Endothelial cell (in vitro differentiated cells): ENCODE results near the gene AGFG1. TPM values are rescaled to one million over a fixed set of nuclear protein-coding genes. Genes with fewer than 3 reads are reported as not detected.

Experiments used
- DNase-seq: peaks from one replicate; pipeline ENCODE4 v3.0.0; 2021; ENCODE audit warnings: low spot score
- H3K27ac Mint-ChIP-seq: one replicate; pipeline ENCODE4 v1.8.0; 2021; ENCODE audit warnings: mixed read lengths, inconsistent platforms; ENCODE audit not compliant: unreplicated experiment
- H3K27me3 Mint-ChIP-seq: one replicate; pipeline ENCODE4 v1.8.0; 2021; ENCODE audit warnings: mild to moderate bottlenecking, moderate library complexity, mixed read lengths, inconsistent platforms; ENCODE audit not compliant: unreplicated experiment
- H3K36me3 Mint-ChIP-seq: one replicate; pipeline ENCODE4 v1.8.0; 2021; ENCODE audit warnings: mild to moderate bottlenecking, low read depth, mixed read lengths, inconsistent platforms; ENCODE audit not compliant: unreplicated experiment
- H3K4me1 Mint-ChIP-seq: one replicate; pipeline ENCODE4 v1.8.0; 2021; ENCODE audit warnings: mild to moderate bottlenecking, mixed read lengths, inconsistent platforms; ENCODE audit not compliant: unreplicated experiment
- H3K4me3 Mint-ChIP-seq: one replicate; pipeline ENCODE4 v1.8.0; 2021; ENCODE audit warnings: mild to moderate bottlenecking, mixed read lengths, inconsistent platforms; ENCODE audit not compliant: unreplicated experiment
- H3K9me3 Mint-ChIP-seq: one replicate; pipeline ENCODE4 v1.8.0; 2021; ENCODE audit warnings: mixed read lengths, inconsistent platforms; ENCODE audit not compliant: unreplicated experiment
- total RNA-seq: library from RNA; stranded (reverse); fragmentation: NEBNext Ultra II Directional; extraction: Animal tissue kit (Norgen Biotek cat#: 25700); gene quantifications from one replicate; pipeline ENCODE4 v1.2.1, GENCODE V29; 2021; ENCODE audit not compliant: unreplicated experiment
- TF ChIP-seq, protein P1 (sequence below): fragments of 200-600 bp; sonication (generic); IDR thresholded peaks from one replicate; pipeline ENCODE4 v1.5.0; 2021; ENCODE audit warnings: antibody characterized with exemption; ENCODE audit not compliant: unreplicated experiment

The AGFG1 gene
- total RNA-seq, 1 donor from 2014 or later: 70.9 TPM

DNA sequence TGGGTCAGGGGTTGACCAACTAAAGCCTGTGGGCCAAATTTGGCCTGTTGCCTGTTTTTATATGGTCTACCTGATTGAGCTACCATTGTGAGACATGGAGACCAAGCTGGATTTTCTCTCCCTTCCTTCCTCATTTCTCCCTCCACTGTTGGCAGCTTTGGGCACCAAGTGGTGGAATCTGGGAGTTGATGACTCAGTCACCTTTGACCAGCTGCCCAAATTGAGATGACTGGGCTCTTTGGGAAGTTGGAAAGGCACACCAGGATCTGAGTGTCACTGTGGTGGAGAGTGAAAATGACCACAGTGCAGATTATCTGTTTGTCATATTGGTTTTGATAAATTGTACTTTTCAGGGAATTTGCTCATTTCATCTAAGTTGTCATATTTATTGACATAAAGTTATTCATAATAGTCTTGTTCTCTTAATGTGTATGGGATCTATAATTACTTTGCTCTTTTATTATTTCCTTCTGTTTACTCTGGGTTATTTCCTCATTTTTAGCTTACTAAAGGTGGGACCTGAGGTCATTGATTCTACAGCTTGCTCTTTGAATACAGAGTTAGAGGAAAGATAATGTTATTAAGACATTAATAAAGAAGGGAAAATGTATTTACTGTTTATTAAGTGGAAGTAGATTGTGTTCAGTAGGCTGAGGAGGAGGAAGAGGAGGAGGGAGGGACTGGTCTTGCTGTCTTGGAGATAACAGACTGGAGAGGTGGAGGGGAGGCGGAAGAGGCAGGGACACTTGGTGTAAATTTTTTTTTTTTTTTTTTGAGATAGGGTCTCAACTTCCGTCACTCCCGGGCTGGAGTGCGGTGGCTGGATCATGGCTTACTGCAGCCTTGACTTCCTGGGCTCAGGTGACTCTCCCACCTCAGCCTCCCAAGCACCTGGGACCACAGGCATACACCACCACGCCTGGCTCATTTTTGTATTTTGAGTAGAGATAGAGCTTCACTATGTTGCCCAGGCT lies 31.8 kb downstream of the AGFG1 start:
- Mint-ChIP-seq H3K4me1 (peaks cover 20% of the 10 kb centered on the region), H3K4me3 (no peak overlapping the region), H3K36me3 (no peaks in the 10 kb centered on the region), H3K27ac (peak overlapping the region; percentile 42), H3K9me3 (no peaks in the 10 kb centered on the region), H3K27me3 (peaks cover 3% of the 10 kb centered on the region)
- DNase-seq: no peak
- TF ChIP-seq, protein P1, sequence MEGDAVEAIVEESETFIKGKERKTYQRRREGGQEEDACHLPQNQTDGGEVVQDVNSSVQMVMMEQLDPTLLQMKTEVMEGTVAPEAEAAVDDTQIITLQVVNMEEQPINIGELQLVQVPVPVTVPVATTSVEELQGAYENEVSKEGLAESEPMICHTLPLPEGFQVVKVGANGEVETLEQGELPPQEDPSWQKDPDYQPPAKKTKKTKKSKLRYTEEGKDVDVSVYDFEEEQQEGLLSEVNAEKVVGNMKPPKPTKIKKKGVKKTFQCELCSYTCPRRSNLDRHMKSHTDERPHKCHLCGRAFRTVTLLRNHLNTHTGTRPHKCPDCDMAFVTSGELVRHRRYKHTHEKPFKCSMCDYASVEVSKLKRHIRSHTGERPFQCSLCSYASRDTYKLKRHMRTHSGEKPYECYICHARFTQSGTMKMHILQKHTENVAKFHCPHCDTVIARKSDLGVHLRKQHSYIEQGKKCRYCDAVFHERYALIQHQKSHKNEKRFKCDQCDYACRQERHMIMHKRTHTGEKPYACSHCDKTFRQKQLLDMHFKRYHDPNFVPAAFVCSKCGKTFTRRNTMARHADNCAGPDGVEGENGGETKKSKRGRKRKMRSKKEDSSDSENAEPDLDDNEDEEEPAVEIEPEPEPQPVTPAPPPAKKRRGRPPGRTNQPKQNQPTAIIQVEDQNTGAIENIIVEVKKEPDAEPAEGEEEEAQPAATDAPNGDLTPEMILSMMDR: no peak

DNA sequence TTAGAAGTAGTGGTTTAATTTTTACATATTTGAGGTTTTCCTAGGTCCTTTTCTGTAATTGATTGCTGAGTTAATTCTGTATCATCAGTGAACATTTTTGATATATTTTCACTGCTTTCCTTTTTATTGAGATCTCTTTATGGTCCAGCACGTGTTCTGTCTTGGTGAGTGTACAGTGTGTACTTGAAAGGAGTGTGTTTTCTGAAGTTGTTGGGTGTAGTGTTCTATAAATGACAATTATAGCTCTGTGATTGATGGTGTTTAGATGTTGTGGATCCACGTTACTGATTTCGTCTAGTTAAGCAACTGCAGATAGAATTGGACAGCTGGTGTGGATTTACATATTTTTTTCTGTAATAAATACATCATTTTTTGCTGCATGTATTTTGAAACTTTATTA lies 32.7 kb downstream of the AGFG1 start:
- TF ChIP-seq, protein P1: no peak
- H3K9me3 Mint-ChIP-seq: no peaks in the 10 kb centered on the region
- H3K4me3 Mint-ChIP-seq: no peak overlapping the region
- peaks cover 26% of the 10 kb centered on the region for H3K4me1 Mint-ChIP-seq
- peak overlapping the region; percentile 11 for H3K27ac Mint-ChIP-seq
- DNase-seq: no peak
- peaks cover 3% of the 10 kb centered on the region for H3K27me3 Mint-ChIP-seq
- H3K36me3 Mint-ChIP-seq: no peaks in the 10 kb centered on the region

DNA sequence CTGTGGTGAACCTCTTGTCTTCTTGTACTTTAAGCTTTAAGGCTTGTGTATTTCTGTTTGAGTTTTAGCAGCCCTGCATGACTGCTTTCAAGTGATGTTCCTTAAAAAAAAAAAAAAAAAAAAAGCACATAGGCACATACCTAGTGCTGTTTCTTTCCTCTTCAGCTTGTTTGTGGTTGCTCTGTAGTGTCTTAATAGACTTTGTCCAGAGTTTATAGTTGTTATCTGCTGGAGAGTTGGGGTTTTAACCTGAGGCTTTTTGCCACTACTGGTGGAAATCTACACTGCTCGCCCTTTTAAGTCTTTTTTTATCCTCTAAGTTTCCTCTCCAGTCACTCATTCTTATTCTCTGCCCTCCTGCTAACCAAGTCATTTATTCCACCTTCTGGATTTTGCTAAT lies 34.5 kb downstream of the AGFG1 start:
- Mint-ChIP-seq H3K9me3 (no peaks in the 10 kb centered on the region), H3K27ac (peak overlapping the region; percentile 55), H3K4me1 (peaks cover 44% of the 10 kb centered on the region), H3K36me3 (no peaks in the 10 kb centered on the region), H3K4me3 (no peak overlapping the region), H3K27me3 (peaks cover 2% of the 10 kb centered on the region)
- TF ChIP-seq, protein P1: no peak
- no peak for DNase-seq

DNA sequence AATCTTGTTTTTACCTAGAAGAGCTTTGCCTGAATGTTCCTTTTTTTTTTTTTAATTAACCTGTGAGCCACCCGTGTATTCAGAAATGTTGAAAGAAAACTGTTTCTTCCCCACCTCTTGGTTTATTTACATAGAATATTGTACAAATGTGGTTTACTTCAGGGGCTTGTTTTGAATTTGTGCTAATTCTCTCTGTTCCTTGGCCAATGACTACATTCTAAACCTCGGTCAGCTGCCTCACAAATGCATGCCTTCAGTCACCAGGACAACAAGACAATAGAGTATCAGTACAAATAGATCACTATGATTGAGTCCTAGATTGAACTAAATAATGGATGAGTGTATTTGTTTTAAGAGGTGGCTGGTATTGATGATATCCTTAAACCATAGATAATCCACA lies 36.0 kb downstream of the AGFG1 start:
- H3K27ac Mint-ChIP-seq: peak overlapping the region; percentile 93
- H3K4me1 Mint-ChIP-seq: peaks cover 57% of the 10 kb centered on the region
- no peaks in the 10 kb centered on the region for H3K36me3 Mint-ChIP-seq
- peaks cover 2% of the 10 kb centered on the region for H3K27me3 Mint-ChIP-seq
- no peak overlapping the region for H3K4me3 Mint-ChIP-seq
- TF ChIP-seq, protein P1: no peak
- no peaks in the 10 kb centered on the region for H3K9me3 Mint-ChIP-seq
- no peak for DNase-seq

DNA sequence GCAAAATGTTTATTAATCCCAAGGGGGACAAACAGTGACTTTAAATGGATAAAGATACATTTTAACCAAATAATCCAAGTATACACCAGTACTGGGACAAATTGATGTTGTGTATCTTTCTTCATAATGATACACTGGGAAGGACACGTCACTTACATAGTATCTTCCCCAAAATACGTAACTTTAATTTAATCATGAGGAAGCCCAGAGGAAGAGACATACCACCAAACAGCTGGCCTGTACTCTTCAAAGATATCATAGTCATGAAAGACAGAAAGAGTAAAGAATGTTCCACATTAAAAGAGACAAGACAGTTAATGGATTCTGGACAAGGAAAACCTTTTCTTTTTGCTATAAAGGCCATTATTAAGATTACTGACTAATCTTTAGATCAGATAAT lies 37.1 kb downstream of the AGFG1 start:
- peaks cover 59% of the 10 kb centered on the region for H3K4me1 Mint-ChIP-seq
- DNase-seq: no peak
- H3K27ac Mint-ChIP-seq: peak overlapping the region; percentile 67

More for the DNA sequence above, 37.1 kb downstream of the AGFG1 start:
- Mint-ChIP-seq H3K4me3 (no peak overlapping the region), H3K9me3 (no peaks in the 10 kb centered on the region), H3K27me3 (peaks cover 2% of the 10 kb centered on the region), H3K36me3 (no peaks in the 10 kb centered on the region)
- TF ChIP-seq, protein P1: no peak
